Thyroid gland (tissue), 4 donors: ENCODE results near the gene PLA2G10. TPM values are rescaled to one million over a fixed set of nuclear protein-coding genes. Genes with fewer than 3 reads are reported as not detected.
A peak's percentile ranks its signal among the peaks of the same experiment; 100 is the strongest.
"Not testable (repeated sequence)": the region's sequence is repeated elsewhere in the genome, so short reads cannot be mapped to it uniquely, and the experiment has no call there.

ENCODE experiments used
- DNase-seq, 2 donors: peaks; one replicate each; pipeline ENCODE4 v3.0.0-alpha.2; 2019
- H3K27ac ChIP-seq, 3 donors: fragments of 200-600 bp; sonication (generic); 1 replicate in 2 of 3; 2 replicates in 1 of 3; pipeline ENCODE4 v1.5.1; 2016 to 2019; ENCODE audit warnings: mild to moderate bottlenecking in 1 of 3, moderate library complexity in 1 of 3
- H3K27me3 ChIP-seq: fragments of 200-600 bp; sonication (generic); one replicate; pipeline ENCODE4 v1.5.1; 2019
- H3K36me3 ChIP-seq, 2 donors: fragments of 200-600 bp; sonication (generic); one replicate each; pipeline ENCODE4 v1.5.1; 2016 to 2019
- H3K4me1 ChIP-seq, 2 donors: fragments of 200-600 bp; sonication (generic); one replicate each; pipeline ENCODE4 v1.5.1; 2017 to 2019
- H3K4me3 ChIP-seq, 3 donors: fragments of 200-600 bp; sonication (generic); replicated peaks in 1 of 3; 1 replicate in 2 of 3; 2 replicates in 1 of 3; pipeline ENCODE4 v1.5.1; 2016; ENCODE audit warnings: mild to moderate bottlenecking in 1 of 3
- H3K9me3 ChIP-seq: fragments of 200-600 bp; sonication (generic); one replicate; pipeline ENCODE4 v1.5.1; 2017
- POLR2A ChIP-seq, 2 donors: fragments of 450-650 bp; IDR thresholded peaks; one replicate each; pipeline ENCODE4 v1.6.1; 2017; ENCODE audit warnings: antibody characterized with exemption in 2 of 2, mild to moderate bottlenecking in 2 of 2, moderate library complexity in 1 of 2
- WGBS, 2 donors: methylation state at CpG; one replicate each; pipeline ENCODE4 v1.1.5; 2017; 5-methylcytosine and 5-hydroxymethylcytosine counted together
- intact Hi-C: fragments of 100-400 bp; cut with DNase I; formaldehyde crosslinking; loops from one replicate; pipeline ENCODE4 v1.15.1; 2023
- total RNA-seq, 4 donors: library from RNA; depleted of rRNA; stranded (reverse); fragments of >200 nt; gene quantifications; one replicate each; pipeline ENCODE4 v1.2.3, GENCODE V29; 2016
- TF ChIP-seq, protein P1 (sequence below), 6 experiments: fragments of 200-600 bp in 3 of 6; fragments of 450-650 bp in 3 of 6; sonication (generic) in 3 of 6; IDR thresholded peaks; one replicate each; pipeline ENCODE4 v1.5.1; 2016 to 2019; ENCODE audit warnings: antibody characterized with exemption in 6 of 6, mild to moderate bottlenecking in 2 of 6, inconsistent platforms in 1 of 6, moderate library complexity in 1 of 6

PLA2G10 gene
- total RNA-seq, 4 donors from 2014 or later = not detected

GRCh38 chr16:14641926-14642325 is 52.2 kb downstream of the PLA2G10 start:
- H3K9me3 ChIP-seq = no peaks in the 10 kb centered on the region
- no peak overlapping the region for H3K4me3 ChIP-seq
- intact Hi-C loops = no loop called here
- DNase-seq = no peak
- H3K36me3 ChIP-seq = peaks cover 18 to 26% of the 10 kb centered on the region in 2 donors
- TF ChIP-seq, protein P1, sequence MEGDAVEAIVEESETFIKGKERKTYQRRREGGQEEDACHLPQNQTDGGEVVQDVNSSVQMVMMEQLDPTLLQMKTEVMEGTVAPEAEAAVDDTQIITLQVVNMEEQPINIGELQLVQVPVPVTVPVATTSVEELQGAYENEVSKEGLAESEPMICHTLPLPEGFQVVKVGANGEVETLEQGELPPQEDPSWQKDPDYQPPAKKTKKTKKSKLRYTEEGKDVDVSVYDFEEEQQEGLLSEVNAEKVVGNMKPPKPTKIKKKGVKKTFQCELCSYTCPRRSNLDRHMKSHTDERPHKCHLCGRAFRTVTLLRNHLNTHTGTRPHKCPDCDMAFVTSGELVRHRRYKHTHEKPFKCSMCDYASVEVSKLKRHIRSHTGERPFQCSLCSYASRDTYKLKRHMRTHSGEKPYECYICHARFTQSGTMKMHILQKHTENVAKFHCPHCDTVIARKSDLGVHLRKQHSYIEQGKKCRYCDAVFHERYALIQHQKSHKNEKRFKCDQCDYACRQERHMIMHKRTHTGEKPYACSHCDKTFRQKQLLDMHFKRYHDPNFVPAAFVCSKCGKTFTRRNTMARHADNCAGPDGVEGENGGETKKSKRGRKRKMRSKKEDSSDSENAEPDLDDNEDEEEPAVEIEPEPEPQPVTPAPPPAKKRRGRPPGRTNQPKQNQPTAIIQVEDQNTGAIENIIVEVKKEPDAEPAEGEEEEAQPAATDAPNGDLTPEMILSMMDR (IDR thresholded peaks at IDR 0.05) = no peak
- TF ChIP-seq POLR2A (IDR thresholded peaks at IDR 0.05) = no peak
- no peaks in the 10 kb centered on the region for H3K27me3 ChIP-seq
- peaks cover 0 to 6% of the 10 kb centered on the region in 2 donors for H3K4me1 ChIP-seq
- no peak overlapping the region for H3K27ac ChIP-seq
- WGBS, 2 donors = 94 to 97% methylated on average over 7 of the region's 7 CpGs

DNA sequence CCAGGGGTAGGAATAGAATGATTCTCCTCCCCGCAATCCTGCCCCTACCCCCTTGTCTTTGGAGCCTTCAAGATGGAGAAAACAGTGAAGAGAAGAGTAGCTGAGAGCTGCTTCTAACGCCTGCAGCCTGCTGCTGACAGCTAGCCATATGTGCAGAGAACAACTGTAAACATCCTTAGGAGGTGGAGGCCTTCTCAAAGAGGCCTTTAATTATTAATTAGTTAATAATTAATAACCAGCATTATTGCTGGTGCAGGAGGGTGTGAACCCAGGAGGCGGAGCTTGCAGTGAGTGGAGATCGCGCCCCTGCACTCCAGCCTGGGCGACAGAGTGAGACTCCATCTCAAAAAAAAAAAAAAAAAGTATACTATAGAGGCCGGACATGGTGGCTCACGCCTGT is 52.9 kb downstream of the PLA2G10 start:
- WGBS, 2 donors = 95 to 98% methylated on average over 8 of the region's 8 CpGs
- H3K4me3 ChIP-seq = no peak overlapping the region
- no peaks in the 10 kb centered on the region for H3K27me3 ChIP-seq
- H3K4me1 ChIP-seq = peaks cover 0 to 13% of the 10 kb centered on the region in 2 donors
- H3K27ac ChIP-seq = no peak overlapping the region
- intact Hi-C loops = no loop called here
- peaks cover 17 to 24% of the 10 kb centered on the region in 2 donors for H3K36me3 ChIP-seq
- DNase-seq = no peak
- TF ChIP-seq, protein P1 (IDR thresholded peaks at IDR 0.05) = no peak
- TF ChIP-seq POLR2A (IDR thresholded peaks at IDR 0.05) = no peak
- no peaks in the 10 kb centered on the region for H3K9me3 ChIP-seq

GRCh38 chr16:14640538-14640937 is 53.6 kb downstream of the PLA2G10 start:
- no peak for TF ChIP-seq POLR2A (IDR thresholded peaks at IDR 0.05)
- TF ChIP-seq, protein P1 (IDR thresholded peaks at IDR 0.05) = no peak
- peaks cover 14 to 17% of the 10 kb centered on the region in 2 donors for H3K36me3 ChIP-seq
- H3K9me3 ChIP-seq = no peaks in the 10 kb centered on the region
- H3K4me1 ChIP-seq = peaks cover 0 to 20% of the 10 kb centered on the region in 2 donors
- H3K27ac ChIP-seq = no peak overlapping the region
- 93 to 94% methylated on average over 10 of the region's 10 CpGs for WGBS, 2 donors
- H3K4me3 ChIP-seq = no peak overlapping the region
- intact Hi-C loops = no loop called here
- DNase-seq = no peak
- H3K27me3 ChIP-seq = no peaks in the 10 kb centered on the region

GRCh38 chr16:14636951-14637240 is 57.2 kb downstream of the PLA2G10 start:
- H3K36me3 ChIP-seq, DNase-seq, H3K4me3 ChIP-seq, H3K27me3 ChIP-seq, intact Hi-C loops, H3K27ac ChIP-seq, H3K9me3 ChIP-seq: not testable (repeated sequence)
- WGBS, 2 donors = 19 to 41% methylated on average over 1 of the region's 1 CpG
- H3K4me1 ChIP-seq = peaks cover 10 to 35% of the 10 kb centered on the region in 2 donors

- H3K4me1 ChIP-seq = peaks cover 10 to 40% of the 10 kb centered on the region in 2 donors
- 47 to 56% methylated on average over 15 to 17 of the region's 17 CpGs for WGBS, 2 donors
- H3K36me3 ChIP-seq, H3K27ac ChIP-seq, H3K9me3 ChIP-seq, H3K4me3 ChIP-seq, intact Hi-C loops, H3K27me3 ChIP-seq: not testable (repeated sequence)
- DNase-seq = peak; percentile 47 to 48
Observed at GRCh38 chr16:14636179-14636950, 57.7 kb downstream of the PLA2G10 start.

DNA sequence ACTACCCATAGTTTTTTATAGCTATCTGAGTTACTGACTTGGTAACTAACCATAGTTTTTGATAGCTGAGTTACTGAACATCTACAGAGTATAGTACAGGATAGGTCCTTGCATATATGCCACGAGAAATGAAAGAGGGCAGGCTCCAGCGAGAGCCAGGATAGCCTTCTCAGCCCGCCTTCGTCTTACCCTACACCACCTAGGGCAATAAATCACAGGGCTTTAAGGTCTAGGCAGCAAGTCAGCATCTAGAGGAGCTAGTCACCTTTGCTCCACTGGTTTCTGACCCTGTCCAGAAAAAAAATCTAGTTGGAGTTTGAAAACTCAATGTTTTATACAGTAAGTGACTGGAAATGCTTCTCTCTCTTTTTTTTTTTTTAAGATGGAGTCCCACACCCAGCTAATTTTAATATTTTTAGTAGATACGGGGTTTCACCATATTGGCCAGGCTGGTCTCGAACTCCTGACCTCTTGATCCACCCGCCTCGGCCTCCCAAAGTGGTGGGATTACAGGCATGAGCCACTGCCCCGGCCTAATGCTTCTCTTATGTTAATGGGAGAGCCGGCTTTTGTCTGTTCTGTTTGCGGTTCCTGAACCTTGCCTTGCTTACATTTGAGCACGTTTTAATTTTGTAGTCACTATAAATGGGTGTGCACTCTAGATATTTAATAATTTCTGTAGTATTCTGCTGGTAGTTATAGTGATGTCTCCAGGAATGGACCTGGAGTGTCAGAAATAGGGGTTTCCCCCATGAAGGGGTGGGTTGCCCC is 58.5 kb downstream of the PLA2G10 start:
- H3K4me3 ChIP-seq = no peak overlapping the region
- peaks cover 0 to 3% of the 10 kb centered on the region in 2 donors for H3K36me3 ChIP-seq
- H3K27me3 ChIP-seq = no peaks in the 10 kb centered on the region
- WGBS, 2 donors = 82 to 85% methylated on average over 12 of the region's 12 CpGs
- no peaks in the 10 kb centered on the region for H3K9me3 ChIP-seq
- peaks cover 10 to 42% of the 10 kb centered on the region in 2 donors for H3K4me1 ChIP-seq
- intact Hi-C loops = no loop called here
- DNase-seq = no peak
- no peak for TF ChIP-seq POLR2A (IDR thresholded peaks at IDR 0.05)
- TF ChIP-seq, protein P1 (IDR thresholded peaks at IDR 0.05) = no peak
- H3K27ac ChIP-seq = no peak overlapping the region
